ENCODE results near the gene PCNX1. TPM values are rescaled to one million over a fixed set of nuclear protein-coding genes. Genes with fewer than 3 reads are reported as not detected.
"Not testable (repeated sequence)": the region's sequence is repeated elsewhere in the genome, so short reads cannot be mapped to it uniquely, and the experiment has no call there.

PCNX1 gene
- total RNA-seq, 1 donor from 2014 or later: 46.2 TPM

DNA sequence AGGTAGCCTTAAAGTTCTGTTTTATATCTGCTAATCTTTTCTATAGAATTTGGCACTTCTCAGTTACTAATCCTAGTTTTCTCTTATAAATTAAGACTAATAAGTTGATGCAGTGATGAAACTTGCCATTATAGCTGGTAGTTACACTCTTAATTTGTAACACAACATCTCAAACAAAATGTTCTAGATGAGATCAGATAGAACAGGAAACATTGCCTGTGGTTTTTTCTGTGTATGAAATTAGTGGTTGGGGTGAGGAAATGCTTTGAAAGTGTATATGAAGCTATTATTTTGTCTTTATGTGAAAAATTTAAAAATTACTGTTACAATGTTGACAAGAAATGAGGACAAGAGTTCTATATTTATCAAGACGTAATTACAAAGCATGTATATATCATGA is 91.9 kb downstream of the PCNX1 start:
- no peak for DNase-seq (ENCODE audit: low spot score)
- intact Hi-C loops (cut with DNase I): no loop called here

DNA sequence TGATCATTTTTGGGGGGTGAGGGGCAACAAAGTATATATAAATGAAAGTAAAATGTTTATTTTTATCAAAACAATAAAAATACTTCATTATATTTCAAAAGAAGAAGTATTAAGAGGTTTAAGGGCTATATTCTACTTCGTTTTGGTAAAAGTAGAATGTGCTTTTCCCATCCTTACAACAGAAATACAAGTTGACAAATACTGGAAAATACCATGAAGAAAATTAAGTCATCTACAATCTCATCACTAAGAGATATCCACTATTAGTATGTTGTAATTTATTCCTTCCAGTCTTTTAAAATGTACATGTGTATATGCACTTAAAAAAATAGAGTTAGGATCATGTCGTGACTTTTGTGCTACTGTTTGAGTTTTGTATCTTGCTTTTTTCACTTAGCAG is 92.8 kb downstream of the PCNX1 start:
- intact Hi-C loops (cut with DNase I): no loop called here
- no peak for DNase-seq (ENCODE audit: low spot score)

DNA sequence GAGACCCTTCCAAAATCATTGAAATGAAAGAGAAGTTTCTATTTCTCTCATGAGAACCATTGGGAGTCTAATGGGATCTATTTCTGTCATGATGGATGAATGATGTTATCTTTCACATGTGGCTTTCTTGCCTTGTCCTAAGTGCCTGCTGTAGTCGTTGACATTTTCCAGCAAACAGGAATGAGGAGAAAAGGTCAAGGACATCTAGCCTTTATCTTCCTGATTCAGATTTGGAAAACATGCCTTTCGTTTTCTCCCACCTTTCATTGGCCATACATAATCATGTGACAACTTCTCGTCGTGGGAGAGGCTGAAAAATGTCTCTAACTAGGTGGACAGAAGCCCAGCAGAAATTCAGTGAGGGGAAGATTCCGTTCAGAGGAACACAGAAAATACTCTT is 94.5 kb downstream of the PCNX1 start:
- no peak for DNase-seq (ENCODE audit: low spot score)
- intact Hi-C loops (cut with DNase I): no loop called here

DNA sequence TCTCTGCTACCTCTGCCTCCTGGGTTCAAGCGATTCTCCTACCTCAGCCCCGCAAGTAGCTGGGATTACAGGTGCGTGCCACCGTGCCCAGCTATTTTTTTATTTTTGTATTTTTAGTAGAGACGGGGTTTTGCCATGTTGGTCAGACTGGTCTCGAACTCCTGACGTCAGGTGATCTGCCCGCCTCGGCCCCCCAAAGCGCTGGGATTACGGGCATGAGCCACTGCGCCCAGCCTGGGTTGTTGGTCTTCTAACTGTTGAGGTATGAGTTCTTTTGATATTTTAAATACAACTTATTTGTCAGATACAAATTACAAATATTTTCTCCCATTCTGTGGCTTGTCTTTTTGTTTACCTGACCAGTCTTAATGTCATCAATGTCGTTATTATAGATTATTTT is 95.9 kb downstream of the PCNX1 start:
- intact Hi-C loops (cut with DNase I): no loop called here
- no peak for DNase-seq (ENCODE audit: low spot score)

DNA sequence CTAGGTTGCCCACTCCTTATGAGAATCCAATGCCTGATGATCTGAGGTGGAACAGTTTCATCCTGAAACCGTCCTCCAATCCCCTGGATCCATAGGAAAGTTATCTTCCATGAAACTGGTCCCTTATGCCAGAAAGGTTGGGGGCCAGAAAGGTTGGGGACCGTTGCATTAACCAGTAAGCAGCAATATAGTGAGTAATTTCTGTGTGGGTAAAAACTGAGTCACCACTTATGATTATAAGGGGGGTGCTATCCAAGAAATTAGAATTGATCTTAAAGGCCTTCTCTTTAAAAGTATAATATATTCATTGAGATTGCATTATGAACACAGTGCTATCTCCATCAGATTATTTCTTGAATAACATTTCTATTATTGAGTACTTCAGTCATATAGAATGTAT is 97.2 kb downstream of the PCNX1 start:
- intact Hi-C loops (cut with DNase I): no loop called here
- DNase-seq (ENCODE audit: low spot score): no peak

DNA sequence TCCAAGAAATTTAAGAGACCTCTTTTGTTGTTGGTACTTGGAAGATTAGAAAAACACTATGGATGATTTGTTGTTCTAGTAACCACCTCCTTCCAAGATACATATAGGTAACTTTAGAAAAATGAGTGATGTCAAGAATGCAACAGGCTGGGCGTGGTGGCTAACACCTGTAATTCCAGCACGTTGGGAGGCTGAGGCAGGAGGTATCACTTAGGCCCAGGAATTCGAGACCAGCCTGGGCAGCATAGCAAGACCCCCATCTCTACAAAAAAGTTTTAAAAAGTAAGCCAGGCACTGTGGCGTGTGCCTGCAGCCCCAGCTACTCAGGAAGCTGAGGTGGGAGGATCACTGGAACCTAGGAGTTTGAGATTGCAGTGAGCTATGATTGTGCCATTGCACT is 97.8 kb downstream of the PCNX1 start:
- no peak for DNase-seq (ENCODE audit: low spot score)
- intact Hi-C loops (cut with DNase I): no loop called here

DNA sequence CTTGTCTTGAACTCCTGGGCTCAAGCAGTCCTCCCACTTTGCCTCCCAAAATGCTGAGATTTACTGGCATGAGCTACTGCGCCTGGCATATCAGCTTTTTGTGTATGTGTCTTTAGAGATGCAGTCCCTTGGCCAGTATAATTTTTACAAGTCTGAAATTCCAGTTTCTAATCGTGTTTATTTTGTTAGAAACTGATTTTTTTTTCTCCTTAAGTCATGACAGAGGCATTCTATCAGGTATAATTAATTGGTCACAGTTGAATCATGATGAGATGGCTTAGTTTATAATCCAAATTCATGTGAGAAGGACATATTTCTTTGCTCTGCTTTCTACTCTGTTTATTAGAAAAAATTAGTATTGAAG is 98.9 kb downstream of the PCNX1 start:
- intact Hi-C loops (cut with DNase I): no loop called here
- DNase-seq (ENCODE audit: low spot score): no peak

DNA sequence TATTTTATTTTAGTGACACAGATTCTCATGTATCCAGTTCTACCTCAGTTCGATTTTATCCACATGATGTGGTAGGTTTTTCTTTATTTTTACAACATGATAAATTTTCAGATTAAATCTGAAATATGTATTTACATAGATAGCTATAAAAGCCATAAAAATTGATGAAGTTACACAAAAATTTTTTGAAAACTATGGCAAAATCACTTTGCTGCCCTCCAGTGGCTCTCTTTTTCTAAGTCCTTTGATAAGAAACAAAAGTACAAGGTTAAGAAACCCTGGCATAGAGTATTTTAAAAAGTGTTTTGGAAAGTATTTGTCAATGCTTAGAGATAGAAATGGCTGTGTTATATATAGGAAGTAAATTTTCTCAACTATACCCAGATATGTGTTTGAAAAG is 104.2 kb downstream of the PCNX1 start:
- no peak for DNase-seq (ENCODE audit: low spot score)
- intact Hi-C loops (cut with DNase I): no loop called here

DNA sequence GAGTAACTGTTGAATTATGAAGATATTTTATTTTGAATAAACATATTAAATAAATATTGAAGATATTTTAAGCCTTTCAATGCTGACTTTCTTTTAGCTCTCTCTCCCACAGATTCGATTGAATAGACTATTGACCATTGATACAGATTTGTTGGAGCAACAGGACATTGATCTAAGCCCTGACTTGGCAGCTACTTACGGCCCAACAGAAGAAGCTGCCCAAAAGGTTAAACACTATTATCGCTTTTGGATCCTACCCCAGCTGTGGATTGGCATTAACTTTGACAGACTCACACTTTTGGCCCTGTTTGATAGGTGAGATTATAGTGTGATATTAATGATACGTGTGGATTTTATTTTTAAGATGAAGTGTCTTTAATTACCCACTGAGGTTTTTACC is 105.6 kb downstream of the PCNX1 start:
- intact Hi-C loops (cut with DNase I): no loop called here

DNA sequence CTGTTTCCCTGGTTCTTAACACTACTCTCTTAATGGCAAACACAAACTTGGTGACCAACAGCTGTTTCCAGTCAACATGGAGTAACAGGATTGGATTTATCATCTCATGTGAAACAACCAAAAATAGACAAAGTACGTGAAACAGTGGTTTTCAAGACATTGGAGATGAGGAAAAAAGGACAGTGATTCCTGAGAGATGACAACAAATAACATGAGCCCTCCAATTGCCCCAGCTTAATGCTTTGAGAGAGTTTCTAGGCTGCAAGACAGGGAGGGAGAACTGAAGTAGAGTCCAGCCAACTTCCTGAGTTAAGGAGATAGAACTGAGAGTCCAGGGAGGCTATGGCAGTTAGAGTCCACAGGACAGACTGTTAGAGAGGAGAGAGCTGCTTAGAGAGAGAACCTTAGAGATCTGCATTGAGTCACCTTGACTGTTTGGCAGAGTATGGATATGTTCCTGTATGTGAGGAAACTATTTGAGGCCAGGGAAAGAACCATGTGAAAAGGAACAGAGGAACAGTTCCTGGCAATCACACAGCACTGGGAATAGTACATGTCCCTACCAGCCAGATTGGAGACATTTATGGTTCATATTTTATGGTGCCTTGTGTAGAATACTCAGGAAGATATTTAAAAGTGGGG is 106.4 kb downstream of the PCNX1 start:
- intact Hi-C loops (cut with DNase I): no loop called here
- no peak for DNase-seq (ENCODE audit: low spot score)

More for the DNA sequence above, 105.6 kb downstream of the PCNX1 start:
- DNase-seq (ENCODE audit: low spot score): no peak

DNA sequence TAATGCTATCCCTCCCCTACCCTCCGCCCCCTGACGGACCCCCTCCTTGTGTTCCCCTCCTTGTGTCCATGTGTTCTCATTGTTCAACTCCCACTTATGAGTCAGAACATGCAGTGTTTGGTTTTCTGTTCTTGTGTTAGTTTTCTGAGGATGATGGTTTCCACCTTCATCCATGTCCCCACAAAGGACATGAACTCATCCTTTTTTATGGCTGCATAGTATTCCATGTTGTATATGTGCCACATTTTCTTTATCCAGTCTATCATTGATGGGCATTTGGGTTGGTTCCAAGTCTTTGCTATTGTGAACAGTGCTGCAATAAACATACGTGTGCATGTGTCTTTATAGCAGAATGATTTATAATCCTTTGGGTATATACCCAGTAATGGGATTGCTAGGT is 112.7 kb downstream of the PCNX1 start:
- intact Hi-C loops (cut with DNase I); DNase-seq (ENCODE audit: low spot score): not testable (repeated sequence)

DNA sequence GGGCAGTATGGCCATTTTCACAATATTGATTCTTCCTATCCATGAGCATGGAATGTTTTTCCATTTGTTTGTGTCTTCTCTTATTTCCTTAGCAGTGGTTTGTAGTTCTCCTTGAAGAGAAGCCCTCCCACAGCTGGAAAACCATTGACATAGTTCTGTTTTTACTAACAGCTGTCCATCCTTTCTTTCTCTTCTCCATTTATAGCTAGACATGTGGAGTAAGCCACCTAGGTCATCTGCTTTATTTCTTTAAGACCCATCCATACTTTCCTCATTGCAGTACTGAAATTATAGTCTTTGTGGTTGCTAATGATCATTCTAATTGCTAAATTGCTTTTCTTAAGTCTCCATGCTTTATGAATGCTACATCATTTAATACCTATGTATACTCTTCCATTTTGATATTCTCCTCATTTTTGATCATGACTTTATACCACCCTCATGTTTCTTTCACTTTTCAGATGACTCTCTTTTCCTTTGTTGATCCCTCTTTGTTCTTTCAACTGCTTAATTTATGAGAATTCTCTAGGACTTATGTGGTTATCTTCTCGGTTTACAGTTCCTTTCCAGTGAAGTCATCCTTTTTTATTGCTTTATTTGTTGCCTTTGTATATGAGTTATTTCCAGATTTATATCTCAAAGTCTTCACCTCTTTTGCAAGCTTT is 114.2 kb downstream of the PCNX1 start:
- DNase-seq (ENCODE audit: low spot score): no peak
- intact Hi-C loops (cut with DNase I): no loop called here

DNA sequence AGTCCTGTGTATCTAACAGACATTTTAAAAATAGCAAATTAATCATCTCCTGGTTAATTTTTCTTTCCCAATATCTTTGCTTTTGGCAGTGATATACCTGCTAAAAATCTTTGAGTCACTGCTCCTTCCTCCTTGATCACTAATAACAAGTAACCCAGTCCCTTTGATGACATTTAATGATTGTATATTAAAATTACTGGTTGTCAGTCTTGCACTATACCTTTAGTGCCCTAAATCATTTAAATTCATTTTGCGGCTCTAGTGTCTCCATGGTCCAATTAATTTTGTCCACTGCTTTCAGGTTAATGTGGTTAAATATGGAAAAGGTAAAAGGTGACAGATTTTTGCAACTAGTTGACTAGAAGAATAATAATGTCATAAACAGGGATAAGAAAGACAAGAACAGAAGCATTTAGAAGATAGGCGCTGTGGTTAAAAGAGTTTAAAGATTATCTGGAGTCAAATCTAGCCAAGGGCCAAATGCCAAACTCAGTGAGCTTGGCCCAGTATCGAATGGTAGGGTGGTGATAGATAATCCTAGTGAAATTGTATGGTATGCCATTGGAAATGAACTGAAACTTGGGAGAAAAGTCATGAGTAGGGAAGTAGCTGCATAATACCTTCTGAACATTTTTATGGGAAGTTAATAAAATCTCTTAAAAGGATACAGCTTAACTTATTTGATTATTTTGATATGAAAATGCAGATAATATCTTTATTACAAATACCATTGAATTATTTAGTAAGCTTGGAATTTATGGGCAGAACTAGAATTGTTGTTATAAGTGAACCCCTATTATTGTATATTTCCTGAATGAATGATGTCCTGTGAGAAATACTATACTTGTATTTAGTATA is 115.0 kb downstream of the PCNX1 start:
- DNase-seq (ENCODE audit: low spot score): no peak
- intact Hi-C loops (cut with DNase I): no loop called here

DNA sequence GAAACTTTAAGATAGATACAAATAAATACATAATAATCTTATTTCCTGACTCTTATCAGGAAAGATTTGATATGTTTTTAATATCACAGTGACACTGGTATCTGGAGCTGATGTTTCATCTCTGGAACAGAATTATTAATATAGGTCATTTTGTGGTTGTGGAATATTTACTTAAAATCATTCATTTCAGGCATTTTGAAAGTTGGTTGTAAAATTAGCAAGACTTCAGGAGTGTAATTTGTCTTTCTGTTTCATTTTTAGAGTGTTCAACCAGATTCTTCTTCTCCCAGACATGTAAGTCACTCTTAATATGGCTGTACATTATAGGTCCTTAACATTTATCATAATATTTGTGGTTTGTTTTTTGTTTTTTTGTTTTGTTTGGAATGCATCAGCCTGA is 115.7 kb downstream of the PCNX1 start:
- DNase-seq (ENCODE audit: low spot score): no peak
- intact Hi-C loops (cut with DNase I): no loop called here

DNA sequence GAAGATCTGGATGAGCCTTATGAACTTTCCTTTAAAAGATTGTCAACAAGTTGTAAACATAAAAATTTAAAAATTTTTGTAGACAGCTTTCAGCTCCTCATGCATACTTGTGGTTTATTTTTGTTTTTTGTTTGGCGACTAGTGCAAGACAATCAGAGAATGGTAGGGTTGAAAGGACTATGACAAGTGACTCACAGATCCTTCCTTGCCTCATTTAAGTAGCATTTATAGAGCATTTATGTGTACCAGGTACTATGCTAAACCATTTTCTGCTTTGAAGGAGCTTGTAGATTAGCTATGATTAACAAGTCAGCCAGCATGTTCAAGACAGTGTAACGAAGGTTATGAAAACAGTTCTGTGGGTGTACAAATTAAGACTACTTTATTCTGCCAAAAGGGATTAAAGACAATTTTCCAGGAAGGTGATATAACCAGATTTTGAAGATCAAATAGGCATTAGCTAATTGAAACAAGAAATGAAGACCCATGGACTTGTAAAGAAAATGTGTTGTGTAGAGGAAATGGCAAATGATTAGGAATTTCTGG is 122.0 kb downstream of the PCNX1 start:
- no peak for DNase-seq (ENCODE audit: low spot score)
- intact Hi-C loops (cut with DNase I): no loop called here

DNA sequence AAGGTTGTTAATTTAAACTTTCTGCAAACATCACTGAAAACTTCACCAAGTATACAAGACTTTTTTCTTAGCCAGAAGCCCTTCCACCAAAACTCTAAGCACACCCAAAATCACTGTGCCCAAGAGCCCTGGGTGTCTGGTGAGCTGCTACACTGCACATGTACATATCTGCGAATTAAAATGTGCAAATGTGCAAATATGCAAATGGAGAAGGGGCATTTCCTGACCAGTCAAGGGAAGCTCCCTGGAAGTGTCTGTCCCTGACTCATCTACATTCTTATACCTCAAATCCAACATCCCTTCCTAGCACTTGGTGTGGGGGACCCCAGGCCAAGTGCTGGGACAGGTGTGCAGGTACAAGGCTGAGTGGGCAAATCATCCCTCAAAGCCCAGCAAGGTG is 123.7 kb downstream of the PCNX1 start:
- intact Hi-C loops (cut with DNase I): no loop called here

DNA sequence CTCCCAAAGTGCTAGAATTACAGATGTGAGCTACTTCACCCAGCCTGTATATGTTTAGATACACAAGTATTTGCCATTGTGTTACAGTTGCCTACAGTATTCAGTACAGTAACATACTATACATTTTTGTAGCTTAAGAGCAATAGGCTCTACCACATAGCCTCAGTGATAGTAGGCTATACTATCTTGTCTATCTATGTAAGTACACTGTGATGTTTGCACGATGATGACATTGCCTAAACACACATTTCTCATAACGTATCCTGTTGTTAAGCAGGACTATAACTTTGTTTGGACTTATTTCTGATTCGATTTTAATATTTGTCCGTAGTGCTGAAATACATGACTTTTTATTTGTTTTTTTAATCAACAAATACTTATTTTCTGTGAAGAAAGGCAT is 129.2 kb downstream of the PCNX1 start:
- DNase-seq (ENCODE audit: low spot score): no peak
- intact Hi-C loops (cut with DNase I): no loop called here

More for the DNA sequence above, 123.7 kb downstream of the PCNX1 start:
- DNase-seq (ENCODE audit: low spot score): no peak

DNA sequence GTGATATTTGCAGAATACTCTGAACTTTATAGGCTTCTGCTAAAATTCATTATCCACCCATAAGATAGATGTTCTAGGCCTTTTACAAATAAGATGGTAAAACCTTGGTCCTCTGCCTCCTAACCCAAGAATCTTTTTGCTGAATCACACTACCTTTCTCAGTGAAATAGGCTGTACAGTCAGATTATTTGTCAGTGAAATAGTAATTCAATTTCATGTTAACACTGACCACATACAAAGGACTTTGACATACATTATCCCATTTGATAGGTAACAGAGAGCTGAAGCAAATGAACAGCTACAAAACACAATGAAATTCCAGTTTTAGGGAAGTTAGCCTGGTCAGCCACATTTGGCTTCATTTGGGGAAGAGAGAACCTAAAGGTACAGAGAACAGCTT is 141.1 kb downstream of the PCNX1 start:
- intact Hi-C loops (cut with DNase I): no loop called here
- no peak for DNase-seq (ENCODE audit: low spot score)

DNA sequence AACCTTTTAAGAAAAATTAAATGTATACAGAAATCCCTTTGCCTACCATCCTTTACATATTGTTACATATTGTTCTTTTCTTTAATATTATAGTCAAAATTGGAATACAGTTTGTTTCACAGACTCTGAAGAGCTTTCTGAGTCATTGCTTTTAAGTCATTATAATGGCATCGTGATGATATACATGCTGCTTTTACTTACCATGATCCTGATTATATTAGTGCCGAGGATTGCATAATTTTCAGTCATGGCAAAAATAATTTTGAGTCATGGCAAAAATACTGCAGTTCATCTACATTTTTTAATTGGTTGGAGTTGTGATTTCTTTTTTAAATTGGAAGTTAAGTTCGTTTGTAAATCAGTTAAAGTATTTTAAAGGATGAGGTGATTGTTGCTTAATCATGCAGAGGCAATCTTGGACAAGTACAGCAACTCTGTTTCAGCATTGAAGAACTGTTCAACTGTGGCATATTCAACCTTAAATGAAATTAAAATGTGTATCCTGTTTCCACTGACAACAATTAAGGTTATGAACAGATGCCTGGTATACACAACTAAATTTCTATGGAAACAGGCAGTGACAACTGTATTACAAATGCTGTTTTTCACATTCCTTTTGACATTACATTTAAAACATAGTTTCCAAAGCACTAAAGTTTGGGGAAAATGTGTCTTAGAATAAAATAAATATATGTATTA is 142.3 kb downstream of the PCNX1 start:
- intact Hi-C loops (cut with DNase I): no loop called here

DNA sequence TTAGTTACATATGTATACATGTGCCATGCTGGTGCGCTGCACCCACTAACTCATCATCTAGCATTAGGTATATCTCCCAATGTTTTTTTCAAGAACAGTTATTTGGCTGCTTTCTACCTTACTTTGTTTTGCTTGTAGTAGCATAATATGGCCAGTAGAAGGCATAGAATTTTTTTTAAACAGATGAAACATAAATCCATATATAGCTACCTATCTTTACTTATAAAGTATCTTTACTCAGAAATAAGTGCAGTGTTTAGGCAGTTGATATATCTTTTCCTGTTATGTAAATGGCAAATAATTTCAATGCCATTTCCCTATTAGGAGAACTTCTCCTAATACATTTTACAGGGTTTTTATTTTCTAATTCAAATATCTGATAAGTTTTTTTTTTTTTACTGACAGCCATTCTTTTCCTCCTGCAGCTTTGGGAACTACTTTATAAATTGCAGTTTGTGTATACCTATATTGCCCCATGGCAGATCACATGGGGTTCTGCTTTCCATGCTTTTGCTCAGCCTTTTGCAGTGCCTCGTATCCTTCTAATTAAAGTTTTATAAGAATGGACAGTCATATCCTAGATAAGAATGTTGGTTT is 143.1 kb downstream of the PCNX1 start:
- intact Hi-C loops (cut with DNase I): no loop called here
- DNase-seq (ENCODE audit: low spot score): no peak

More for the DNA sequence above, 142.3 kb downstream of the PCNX1 start:
- DNase-seq (ENCODE audit: low spot score): no peak
